GM18519 (cell line): ENCODE results near the gene TMEM135.
"Not testable (repeated sequence)": the region's sequence is repeated elsewhere in the genome, so short reads cannot be mapped to it uniquely, and the experiment has no call there.

Experiments used
- ATAC-seq: cut with Tn5 transposase; IDR thresholded peaks from one replicate; pipeline ENCODE4 v1.9.1; 2021; ENCODE audit warnings: mild to moderate bottlenecking, moderate library complexity; ENCODE audit not compliant: unreplicated experiment, low FRiP score

TMEM135 gene

DNA sequence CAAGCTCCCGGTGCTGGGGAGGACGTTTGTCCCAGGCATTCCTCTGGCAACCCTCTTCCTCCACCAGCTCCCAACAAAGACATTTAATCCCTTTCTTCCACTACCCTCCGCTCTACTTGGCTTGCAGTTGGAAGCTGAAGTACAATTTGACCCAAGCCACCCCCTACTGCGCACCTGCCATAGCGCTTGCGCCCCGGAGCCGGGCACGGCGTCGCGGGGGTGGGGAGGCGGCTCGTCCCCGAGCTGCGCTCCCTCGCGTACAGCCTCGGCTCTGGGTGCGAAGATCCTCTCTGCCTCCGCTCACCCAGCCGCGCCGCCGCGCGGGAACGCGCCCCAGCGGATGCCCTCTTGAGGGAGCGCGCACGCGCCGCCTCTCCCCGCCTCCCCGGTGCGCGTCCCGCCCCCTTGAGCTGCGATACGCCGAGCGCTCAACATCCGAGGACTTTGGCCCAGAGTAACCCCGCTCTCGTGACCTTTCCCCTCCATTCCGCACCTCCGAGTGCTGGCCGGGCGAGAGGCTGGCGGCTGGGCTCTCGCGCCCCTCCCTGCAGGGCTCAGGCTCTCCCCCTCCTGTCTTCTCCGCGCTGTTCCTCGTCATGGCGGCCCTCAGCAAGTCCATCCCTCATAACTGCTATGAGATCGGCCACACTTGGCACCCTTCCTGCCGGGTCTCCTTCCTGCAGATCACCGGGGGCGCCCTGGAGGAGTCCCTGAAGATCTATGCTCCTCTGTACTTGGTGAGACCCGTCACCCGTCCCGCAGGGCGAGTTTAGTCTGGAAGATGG lies at the start of gene TMEM135:
Gene TMEM135, plus strand, starts transcription at position 485 of the 785 bp plus-strand sequence. Its CDS starts 112 bp downstream, at position 597.
- ATAC-seq = peak; percentile 97

- no peak for ATAC-seq
These were observed 49.3 kb upstream of the TMEM135 start for GRCh38 chr11:86988351-86988881.

DNA sequence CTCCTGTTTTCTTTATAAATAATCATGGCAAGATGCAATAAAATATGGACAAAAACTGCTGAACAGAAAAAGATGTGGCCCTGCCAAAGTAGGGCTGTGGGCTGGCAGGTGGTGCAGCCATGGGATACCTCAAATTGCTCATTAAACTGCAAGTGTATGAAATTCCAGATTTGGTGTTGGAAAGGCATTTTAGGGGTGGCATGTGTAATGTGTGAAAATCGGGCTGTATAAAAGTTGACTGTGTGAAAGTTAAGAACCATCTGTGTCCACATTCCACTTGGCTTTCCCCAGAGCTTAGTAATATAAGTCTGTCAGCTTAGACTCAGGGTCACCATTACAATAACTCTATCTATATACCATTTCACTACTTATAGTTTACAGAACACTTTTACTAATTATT lies 47.7 kb upstream of the TMEM135 start:
- no peak for ATAC-seq

- ATAC-seq = no peak
These were observed 47.2 kb upstream of the TMEM135 start for GRCh38 chr11:86990515-86990914.

GRCh38 chr11:86991341-86991740 lies 46.4 kb upstream of the TMEM135 start:
- ATAC-seq = no peak

DNA sequence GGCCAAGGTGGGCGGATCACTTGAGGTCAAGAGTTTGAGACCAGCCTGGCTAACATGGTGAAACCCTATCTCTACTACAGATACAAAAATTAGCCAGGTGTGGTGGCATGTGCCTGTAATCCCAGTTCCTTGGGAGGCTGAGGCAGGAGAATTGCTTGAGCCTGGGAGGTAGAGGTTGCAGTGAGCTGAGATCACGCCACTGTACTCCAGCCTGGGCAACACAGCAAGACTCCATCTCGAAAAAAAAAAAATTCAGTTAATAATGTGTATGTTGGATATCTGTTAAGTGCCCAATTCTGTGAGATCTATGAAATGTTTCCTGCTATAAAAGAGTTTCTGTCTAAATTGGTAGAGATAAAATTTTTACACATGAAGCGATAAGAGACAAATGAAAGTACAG lies 45.4 kb upstream of the TMEM135 start:
- ATAC-seq = not testable (repeated sequence)

DNA sequence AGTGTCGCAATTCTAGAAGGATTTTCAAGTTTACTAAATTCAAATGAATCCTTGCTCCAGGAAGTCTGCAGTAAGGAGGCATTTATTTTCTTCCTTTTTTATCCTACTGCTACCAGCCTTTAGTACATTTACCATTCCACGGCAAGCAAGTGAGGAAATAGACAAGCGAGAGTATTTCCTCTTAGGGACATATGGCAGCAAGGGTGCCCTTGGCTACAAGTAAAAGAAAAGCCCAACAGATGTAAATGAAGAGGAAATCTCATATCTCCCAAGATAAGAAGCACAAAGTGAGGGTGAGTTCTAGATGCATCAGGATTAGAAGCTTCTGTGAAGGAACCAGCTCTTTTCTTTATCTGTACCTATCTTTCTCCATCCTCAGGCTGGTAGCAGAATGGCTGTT lies 44.7 kb upstream of the TMEM135 start:
- ATAC-seq = no peak

DNA sequence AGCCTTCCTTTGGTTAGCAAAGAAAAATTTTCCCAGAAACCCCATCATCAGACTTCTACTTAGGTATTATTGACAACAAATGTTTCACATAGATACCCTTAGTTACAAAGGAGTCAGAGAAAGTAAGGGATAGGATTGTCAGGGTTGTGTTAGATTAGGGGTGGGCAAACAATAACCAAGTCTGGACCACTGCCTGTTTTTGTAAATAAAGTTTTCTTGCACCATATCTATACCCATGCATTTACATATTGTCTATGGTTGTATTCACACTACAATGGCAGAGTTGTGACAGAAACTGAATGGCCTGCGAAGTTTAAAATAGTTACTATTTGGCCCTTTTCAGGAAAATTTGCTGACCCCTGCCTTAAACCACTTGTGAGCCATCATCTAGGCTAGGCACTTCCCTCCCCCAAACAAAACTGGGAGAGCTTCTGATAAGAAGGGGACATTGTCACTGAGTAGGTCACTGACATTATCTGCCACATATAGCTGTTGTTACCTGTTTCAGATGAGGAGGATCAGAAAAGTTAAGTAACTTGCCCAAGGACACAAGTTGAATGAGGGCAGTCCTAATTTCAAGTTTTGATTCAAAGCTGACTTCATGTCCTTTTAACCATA lies 40.7 kb upstream of the TMEM135 start:
- no peak for ATAC-seq

DNA sequence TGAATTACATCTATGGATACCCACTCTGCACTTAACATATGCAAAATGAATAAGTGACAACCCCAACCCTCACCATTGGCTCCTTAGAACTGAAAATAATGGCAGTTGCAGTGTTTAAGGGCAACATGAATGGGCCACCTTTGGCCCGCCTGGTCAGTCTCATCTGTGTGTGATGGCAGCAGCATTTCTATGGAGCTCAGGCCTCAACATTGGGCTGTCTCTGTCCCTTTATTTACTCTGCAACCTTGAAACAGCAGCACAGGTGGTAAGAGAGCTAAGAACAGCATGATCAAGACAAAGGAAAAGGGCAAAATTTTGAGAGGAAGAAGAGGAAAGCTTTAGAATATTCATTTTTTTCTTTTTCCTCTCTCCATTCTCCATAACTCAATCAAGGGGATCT lies 38.3 kb upstream of the TMEM135 start:
- no peak for ATAC-seq

- no peak for ATAC-seq
These were observed 37.6 kb upstream of the TMEM135 start for GRCh38 chr11:86999859-87000753.

DNA sequence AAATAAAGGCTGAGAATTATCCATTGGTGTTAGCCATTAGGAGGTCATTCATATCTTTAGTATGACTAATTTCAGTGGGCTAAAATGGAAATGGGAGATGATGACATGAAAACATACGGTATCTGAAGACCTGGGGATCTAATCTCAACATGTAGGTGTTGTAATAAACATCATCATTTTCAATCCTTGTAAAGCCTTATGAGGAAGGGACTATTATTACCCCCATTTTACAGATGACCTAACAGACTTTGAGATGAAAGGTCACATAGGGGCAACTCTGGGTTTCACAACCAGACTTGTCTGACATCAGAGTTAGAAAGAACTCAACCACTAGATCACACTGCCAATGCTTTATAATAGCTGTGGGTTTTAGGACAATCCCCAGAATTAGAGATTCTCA lies 34.8 kb upstream of the TMEM135 start:
- no peak for ATAC-seq

DNA sequence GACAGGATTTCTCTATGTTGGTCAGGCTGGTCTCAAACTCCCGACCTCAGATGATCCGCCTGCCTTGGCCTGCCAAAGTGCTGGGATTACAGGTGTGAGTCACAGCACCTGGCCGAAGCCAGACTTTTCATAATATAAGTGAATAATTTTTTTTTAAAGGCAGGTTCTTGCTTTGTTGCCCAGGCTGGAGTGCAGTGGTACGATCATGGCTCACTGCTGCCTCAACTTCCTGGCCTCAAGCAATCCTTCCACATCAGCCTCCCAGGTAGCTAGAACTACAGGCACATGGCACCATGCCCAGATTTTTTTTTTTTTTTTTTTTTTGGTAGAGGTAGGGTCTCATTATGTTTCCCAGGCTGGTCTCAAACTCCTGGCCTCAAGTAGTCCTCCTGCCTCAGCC lies 33.5 kb upstream of the TMEM135 start:
- not testable (repeated sequence) for ATAC-seq

DNA sequence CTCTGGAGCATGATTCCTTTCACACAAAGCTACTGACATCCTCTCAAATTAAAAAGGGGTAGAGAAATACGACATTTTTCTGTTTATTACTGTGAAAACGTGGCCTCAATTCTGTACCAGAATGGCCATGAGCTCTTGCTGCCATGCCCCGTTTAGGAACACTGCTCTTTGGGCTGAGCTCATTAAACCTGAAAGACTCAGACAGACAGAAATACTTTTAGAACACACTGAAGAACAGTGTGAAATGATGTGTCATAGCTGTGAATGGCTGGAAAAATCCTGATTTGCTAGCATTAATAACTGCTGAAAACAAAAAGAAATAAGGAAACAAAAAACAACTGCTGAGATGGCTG lies 32.2 kb upstream of the TMEM135 start:
- no peak for ATAC-seq

DNA sequence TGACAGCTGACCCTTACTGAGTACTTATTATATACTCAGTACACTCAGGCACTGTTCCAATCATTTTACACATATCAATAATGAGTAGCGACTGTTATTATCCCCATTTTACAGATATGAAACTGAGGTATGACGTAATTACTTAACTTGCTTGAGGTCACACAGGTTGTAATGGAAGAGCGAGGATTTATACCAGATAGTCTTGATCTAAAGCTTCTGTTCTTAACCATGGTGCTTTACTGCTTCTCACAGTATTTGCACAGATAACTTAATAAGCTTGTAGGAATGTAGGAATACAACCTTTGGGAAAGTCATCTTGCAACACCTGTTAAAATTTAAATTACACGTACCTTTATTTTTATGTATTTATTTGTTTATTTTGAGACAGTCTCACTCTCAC lies 31.7 kb upstream of the TMEM135 start:
- ATAC-seq = no peak

DNA sequence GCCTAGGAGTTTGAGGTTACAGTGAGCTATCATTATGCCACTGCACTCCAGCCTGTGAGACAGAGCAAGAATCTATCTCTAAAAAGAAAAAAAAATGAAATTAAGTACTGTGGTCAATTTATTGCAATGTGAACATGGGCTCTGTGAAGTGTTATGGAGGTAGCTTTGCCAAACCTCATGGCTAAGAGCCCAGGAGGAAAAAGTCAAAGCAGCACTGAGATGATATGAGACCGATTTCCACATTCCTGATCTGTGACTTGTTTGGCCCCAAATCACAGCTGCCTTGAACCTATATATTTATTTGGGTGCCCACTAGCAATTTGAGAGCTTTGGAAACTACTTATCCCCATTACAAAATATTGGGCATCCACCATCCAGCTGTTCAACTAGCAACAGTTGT lies 29.8 kb upstream of the TMEM135 start:
- ATAC-seq = no peak

DNA sequence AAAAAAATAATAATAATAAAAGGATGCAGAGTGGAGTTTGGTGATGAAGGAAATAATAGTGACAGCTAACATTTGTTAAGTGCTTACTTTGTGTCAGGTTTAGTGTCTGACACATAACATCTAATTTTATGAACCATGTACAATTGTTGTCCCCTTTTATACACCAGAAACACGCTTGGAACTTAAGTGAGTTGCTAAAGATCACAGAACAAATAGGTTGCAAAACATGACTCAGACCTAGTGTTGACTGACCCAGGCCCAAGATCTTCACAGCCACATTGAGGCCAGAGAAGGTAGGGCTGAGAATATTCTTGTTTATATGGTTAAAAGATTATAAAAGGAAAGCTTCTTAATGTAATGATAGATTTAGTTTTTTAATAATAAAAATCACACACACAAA lies 25.6 kb upstream of the TMEM135 start:
- ATAC-seq = no peak

GRCh38 chr11:87012673-87013072 lies 25.1 kb upstream of the TMEM135 start:
- ATAC-seq = no peak

DNA sequence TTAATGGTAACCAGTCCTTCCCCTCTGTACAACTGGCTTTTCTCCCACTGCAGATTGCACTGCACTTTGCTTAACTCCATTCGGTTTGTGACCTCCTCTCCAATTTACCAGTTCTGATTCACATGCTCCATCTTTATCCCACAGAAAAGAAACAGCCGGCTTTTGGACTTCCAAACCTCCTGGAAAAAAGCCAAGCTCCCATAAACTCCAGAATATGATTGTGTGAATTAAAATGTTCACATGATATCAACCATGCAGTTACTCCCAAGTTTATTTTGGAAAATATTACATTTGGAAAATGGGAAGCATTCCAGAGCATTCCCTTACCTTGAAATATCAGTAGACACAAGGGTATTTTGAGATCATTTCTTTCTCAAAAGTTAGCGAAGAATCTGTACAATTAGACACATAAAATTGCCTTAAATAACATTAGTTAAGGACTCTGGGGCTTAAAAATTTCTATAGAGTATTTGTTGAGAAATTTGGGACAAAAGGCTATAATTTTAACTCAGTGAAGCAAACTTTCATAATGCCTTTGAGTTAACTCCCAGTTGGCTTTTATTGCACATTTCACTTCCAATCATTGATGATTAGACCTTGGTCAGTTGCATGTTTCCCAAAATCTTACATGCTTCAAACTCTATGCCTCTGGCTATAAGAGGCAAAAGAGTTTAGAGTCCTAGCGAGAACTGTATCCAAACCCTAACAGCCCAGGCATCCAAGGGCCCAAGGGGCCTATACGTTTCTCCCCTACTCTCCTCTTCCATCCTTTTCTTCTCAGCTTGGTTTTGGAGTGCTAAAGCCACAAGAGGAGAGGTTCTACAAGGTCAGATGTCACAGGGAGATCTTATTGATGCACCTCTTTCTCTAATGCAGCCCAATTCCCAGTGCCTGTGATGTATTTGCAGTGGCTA lies 23.6 kb upstream of the TMEM135 start:
- ATAC-seq = no peak

DNA sequence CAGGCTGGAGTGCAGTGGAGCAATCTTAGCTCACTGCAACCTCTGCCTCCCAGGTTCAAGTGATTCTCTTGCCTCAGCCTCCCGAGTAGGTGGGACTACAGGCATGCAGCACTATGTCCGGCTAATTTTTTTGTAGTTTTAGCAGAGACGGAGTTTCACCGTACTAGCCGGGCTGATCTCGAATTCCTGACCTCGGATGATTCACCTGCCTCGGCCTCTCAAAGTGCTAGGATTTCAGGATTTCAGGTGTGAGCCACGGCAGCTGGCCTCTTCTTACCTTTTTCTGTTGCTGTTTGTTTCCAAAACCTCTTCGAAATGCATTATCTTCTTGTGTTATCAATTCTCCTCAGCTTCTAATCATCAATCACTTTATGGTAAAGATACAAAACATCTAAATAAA lies 22.1 kb upstream of the TMEM135 start:
- ATAC-seq = no peak
